Loucy (cell line): ENCODE measurements around the gene INPP5D.

Experiments used
- CTCF ChIP-seq: fragments of 200-600 bp; sonication (generic); conservative IDR thresholded peaks from 2 replicates; pipeline ENCODE4 v1.5.1; 2014; ENCODE audit warnings: mild to moderate bottlenecking, antibody characterized with exemption, low read length
- EZH2phosphoT487 ChIP-seq: fragments of 200-600 bp; IDR thresholded peaks from 2 replicates; pipeline ENCODE4 v1.6.1; 2018; ENCODE audit warnings: antibody characterized with exemption, mild to moderate bottlenecking, moderate library complexity, borderline replicate concordance

DNA sequence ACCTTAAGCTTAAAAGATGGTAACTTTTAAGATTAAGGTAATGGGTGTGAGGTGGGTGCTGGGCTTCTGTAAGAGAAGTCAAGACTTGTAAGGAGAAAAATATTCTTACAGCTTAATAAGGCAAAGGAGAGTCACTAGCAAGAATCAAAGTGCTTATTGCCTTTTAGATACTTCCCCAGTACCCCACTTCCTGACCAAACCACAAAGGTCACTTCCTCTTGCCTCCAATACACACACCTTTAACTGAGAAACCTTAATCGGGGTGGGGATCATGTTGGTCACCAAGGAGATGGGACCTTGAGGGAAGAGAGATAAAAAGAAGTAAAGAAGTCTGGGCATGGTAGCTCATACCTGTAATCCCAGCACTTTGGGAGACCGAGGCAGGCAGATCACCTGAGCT, 180.8 kb downstream of the INPP5D start:
- no peak for TF ChIP-seq CTCF
- no peak for TF ChIP-seq EZH2phosphoT487
